Skin epidermis (tissue), 12 donors: ENCODE measurements around the gene UBE2B.
"Not testable (repeated sequence)": the region's sequence is repeated elsewhere in the genome, so short reads cannot be mapped to it uniquely, and the experiment has no call there.

Experiments
- H3K27ac ChIP-seq, 21 experiments: fragments of 200-600 bp; sonication (generic) in 11 of 21; one replicate each; pipeline ENCODE4 v1.5.0; 2020; ENCODE audit warnings: mild to moderate bottlenecking in 3 of 21, inconsistent platforms in 2 of 21, moderate library complexity in 2 of 21
- H3K4me3 ChIP-seq, 7 experiments: fragments of 200-600 bp; sonication (generic) in 2 of 7; one replicate each; pipeline ENCODE4 v1.5.0; 2020; ENCODE audit warnings: inconsistent platforms in 2 of 7, mild to moderate bottlenecking in 2 of 7, moderate library complexity in 1 of 7

The UBE2B gene

DNA sequence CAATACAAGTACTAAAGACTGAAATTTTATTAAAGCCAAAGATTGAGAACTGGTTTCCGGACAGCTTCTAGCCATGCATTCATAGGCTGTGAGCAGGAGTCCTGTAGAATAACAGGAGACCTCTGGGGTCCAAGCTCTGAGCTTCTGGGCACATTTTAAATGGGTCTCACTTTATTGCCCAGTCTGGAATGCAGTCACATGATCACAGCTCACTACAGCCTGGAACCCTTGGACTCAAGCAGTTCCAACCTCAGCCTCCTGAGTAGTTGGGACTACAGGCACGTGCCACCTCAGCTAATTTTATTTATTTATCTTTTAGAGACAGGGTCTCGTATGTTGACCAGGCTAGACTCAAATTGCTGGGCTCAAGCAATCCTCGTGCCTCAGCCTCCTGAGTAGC, 24.9 kb downstream of the UBE2B start:
- H3K4me3 ChIP-seq: no peak overlapping the region
- H3K27ac ChIP-seq: no peak overlapping the region

DNA sequence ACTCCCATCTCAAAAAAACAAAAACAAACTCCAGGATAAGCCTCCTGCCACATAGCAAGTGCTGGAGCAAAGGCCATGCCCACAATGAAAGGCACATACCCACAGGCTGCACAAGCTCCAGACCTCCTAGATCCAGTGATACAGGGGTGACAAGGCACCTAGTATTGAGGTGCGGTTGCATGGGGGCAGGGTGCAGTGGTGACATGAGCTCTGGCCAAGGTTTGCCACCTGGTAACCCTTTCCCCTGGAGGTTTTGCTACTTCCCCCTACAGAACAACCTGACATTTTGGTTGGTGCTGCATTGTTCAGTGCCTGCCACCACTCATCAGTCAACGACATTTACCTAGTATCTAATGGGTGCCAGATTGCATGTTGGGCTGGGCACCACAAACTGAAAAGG, 25.8 kb downstream of the UBE2B start:
- Histone ChIP-seq H3K27ac (no peak overlapping the region), H3K4me3 (no peak overlapping the region)

DNA sequence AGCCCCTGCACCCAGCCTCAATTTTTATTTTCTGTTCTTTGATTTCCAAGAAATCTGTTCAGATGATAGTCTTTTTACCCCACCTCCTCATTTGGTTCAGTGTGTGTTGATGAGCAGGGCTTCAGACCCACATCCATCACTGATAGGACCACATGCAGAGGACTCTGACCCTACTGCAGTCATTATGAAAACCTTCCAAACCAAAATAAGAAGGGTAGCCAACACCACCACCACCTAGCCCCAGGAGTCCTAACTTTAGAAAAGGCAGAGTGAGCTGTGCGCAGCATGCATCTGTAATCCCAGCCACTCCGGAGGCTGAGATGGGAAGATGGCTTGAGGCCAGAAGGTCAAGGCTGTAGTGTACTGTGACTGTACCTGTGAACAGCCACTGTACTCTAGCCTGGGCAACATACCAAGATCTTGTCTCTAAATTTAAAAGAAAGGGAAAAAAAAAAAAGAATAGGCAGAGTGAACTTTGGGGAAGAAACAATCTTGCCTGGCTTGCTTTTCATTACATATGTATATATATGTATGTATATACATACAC, 27.3 kb downstream of the UBE2B start:
- Histone ChIP-seq H3K4me3 (no peak overlapping the region), H3K27ac (no peak overlapping the region)

DNA sequence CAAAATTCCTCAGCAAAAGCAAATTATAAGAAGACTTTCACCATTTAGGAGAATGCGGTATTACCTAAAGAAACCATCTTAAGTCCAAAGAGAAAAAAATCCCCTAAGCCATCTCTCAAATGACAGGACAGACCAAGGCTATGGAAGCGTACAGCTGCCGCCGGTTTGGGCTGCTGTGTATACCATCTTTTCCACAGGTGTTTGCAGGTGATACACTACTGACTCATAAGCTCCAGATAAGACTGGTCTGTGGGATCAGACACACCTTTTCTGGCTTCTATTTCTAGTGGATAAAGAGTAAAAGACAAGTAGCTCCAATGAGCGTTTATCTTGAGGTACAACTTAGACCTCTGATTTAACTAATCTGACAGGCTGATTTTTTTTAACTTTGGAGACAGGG, 32.6 kb downstream of the UBE2B start:
- no peak overlapping the region for H3K4me3 ChIP-seq
- no peak overlapping the region for H3K27ac ChIP-seq

DNA sequence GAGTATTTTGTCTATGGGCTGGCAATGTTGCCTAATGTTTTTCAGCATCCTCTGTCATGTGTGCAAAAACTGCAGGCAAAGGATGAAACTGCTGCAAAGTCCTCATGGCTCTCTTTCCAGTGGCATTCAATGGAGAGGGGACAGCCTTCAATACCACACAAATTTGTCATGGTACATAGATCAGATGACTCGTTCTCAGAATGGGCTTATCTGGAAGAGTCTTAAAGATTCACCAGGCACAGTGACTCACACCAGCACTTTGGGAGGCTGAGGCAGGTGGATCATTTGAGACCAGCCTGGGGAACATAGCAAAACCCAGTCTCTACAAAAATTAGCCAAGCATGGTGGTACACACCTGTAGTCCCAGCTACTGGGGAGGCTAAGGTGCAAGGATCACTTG, 35.0 kb downstream of the UBE2B start:
- Histone ChIP-seq H3K4me3 (no peak overlapping the region), H3K27ac (no peak overlapping the region)

DNA sequence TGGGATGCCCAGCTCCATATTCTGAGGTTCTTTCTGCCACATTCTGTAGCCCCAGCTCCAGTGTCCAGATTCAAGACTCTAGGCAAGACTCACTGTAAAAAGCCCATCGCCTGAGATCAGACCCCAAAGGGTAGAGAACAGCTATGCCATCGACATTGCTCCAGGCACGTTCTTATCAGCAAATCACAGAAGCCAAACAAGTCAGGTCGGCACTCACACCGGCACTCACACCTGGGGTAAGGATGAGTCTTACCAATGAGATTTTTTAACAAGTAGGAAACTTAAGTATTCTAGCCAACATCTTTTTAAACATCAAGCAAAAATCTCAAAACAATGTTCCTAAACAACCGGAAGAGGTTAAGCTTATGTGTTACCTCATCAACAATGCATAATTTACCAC, 38.0 kb downstream of the UBE2B start:
- no peak overlapping the region for H3K4me3 ChIP-seq

DNA sequence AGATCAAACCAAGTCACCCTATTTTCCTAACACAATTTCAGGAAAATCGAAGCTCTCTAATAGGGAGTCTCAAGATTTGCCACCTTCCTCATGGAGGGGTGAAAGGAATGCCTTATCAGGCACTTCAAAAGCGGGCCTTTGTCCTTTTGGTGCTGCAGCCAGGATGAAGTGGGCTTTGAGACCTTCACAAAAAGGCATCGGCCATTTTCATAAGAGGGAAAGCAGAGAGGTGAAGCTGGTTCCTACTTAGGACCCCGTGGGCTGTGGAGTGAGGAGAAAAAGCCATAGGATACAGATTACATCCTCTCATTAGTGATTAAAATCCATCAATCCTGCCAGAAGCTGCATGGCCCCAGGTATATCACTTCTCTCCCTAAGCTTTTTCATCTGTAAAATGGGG, 39.5 kb downstream of the UBE2B start:
- Histone ChIP-seq H3K27ac (peak overlapping the region in 5 of 21 experiments; percentile 83 to 87 (median 86)), H3K4me3 (peak overlapping the region; percentile 52 to 97 (median 83))

More for the DNA sequence above, 38.0 kb downstream of the UBE2B start:
- H3K27ac ChIP-seq: peak overlapping the region in 1 of 21 experiments; percentile 4

DNA sequence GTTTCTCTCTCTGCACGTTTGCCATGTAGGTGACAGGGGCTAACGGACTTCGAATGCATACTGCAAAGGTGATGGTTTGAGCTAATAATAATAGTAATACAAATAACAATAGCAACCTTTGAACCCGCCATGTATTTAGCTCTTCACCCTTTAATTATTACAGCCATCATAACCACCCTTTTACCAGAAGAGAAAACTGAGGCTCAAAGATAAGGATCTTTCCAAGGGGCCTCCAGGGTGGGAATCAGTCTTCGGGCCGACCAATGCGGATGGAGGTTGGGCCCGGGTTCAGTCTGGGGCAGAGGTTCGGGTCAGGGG, 39.8 kb downstream of the UBE2B start:
- peak overlapping the region in 19 of 21 experiments; percentile 69 to 93 (median 86) for H3K27ac ChIP-seq
- peak overlapping the region; percentile 52 to 97 (median 83) for H3K4me3 ChIP-seq

DNA sequence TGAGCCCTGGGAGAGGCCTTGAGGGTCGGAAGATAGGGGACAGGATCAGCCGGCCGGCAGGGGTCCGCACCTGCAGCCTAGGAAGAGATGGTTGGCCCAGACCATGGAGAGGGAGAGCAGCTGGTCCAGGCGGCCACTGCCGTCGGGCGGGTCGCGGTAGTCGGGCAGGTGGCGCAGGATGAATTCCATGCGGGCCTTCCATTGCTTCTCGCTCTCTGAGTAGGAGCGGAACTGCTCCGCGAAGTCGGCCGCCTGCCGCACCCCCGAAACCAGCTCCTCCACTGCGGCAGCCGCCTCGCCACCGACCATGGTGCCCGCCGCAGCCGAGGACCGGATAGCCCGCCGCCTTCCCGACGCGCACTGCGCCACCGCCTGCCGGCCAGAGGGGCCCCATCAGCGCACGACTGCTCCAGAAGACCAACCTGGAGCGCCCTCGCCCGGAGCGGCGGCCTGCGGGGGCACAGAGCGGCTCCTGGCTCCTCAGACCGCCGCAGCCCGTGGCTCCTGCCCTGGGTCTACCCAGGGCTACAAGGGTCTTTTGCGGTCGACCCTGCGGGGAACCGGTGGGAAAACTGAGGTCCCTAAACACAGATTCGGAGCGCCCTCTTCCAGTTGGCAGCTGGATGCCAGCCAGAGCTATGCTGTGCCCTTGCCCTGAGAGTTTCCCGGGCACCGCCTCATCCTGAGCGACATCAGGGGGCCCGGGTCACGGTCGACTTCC, 40.3 kb downstream of the UBE2B start, which contains the start of gene CDKN2AIPNL:
Gene CDKN2AIPNL (minus strand): TSS at position 336 of the 721 bp plus-strand sequence. CDS start 27 bp downstream, at position 309.
- H3K27ac ChIP-seq: peak within 1 kb of the TSS; percentile 42 to 93 (median 86)
- H3K4me3 ChIP-seq: peak within 1 kb of the TSS; percentile 52 to 97 (median 83)

DNA sequence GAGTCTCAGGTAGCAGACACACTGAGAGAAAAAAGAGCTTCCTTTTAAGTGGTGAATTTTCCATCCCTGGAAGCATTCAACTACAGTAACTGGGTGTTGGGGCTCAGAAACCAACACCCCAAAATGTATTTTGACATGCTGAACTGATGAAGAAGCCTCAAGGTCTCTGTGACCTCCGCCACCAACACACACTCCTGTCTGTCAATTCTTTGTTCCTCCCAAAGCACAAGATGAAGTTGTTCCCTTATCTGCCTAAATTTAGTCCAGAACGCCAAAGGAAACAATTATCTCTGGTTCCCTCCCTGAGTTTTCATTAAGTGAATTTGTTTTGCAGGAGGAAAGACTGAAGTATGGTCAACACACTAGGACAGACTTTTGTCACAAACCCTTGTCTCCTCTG, 41.7 kb downstream of the UBE2B start:
- Histone ChIP-seq H3K4me3 (no peak overlapping the region), H3K27ac (no peak overlapping the region)

DNA sequence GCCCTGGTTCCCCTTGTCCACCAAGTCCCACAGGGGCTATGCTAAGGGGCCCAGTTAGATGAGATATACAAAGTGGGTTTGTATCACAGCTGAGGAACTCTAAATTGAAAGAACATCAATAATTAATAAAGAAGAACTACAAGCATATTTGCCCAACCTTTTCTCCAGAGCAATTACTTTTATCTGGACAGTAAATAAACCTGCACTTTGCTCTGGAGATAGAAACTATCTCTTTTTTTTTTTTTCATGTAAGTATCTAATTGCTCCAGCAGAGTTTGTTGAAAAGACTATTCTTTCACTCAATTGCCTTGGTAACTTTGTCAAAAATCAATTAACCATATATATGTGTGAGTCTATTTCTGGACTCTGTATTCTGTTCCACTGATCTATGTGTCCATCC, 46.3 kb downstream of the UBE2B start:
- Histone ChIP-seq H3K4me3 (no peak overlapping the region), H3K27ac (no peak overlapping the region)

DNA sequence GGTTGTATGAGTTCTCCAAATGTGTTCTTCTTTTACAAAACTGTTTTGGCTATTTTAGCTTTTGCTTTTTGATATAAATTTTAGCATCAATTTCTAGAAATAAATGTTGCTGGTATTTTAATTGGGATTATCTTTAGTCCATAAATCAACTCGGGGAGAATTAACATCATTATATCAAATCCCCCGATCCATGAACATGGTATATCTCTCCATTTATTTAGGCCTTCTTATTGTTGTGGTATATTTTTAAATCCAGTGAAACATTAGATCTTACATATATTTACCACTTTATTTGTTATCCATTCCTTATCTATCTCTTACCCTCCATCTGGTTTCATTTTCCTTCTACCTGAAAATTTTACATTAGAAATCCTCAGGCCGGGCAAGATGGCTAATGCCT, 47.6 kb downstream of the UBE2B start:
- H3K4me3 ChIP-seq: no peak overlapping the region

DNA sequence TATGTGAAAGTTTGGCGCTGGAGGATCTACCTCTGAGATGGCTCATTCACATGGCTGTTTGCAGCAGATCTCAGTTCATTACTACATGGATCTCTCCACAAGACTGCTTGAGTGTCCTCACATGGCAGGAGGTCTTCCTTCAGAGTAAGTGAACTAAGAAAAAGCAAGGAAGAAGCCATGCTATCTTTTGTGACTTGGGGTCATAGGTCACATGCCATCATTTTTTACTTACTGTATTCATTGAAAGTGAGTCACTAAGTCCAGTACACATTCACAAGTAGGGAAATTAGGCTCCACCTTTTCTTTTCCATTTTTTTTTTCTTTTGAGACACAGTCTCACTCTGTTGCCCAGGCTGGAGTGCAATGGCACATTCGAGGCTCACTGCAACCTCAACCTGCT, 49.0 kb downstream of the UBE2B start:
- Histone ChIP-seq H3K4me3 (no peak overlapping the region), H3K27ac (no peak overlapping the region)

More for the DNA sequence above, 47.6 kb downstream of the UBE2B start:
- H3K27ac ChIP-seq: no peak overlapping the region

DNA sequence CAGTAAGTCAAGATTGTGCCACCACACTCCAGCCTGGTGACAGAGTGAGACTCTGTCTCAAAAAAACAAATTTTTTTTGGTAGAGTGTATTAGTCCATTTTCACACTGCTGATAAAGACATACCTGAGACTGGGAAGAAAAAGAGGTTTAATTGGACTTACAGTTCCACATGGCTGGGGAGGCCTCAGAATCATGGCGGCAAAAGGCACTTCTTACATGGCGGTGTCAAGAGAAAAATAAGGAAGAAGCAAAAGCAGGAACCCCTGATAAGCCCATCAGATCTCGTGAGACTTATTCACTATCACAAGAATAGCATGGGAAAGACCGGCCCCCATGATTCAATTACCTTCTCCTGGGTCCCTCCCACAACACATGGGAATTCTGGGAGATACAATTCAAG, 49.7 kb downstream of the UBE2B start:
- not testable (repeated sequence) for H3K4me3 ChIP-seq, H3K27ac ChIP-seq

DNA sequence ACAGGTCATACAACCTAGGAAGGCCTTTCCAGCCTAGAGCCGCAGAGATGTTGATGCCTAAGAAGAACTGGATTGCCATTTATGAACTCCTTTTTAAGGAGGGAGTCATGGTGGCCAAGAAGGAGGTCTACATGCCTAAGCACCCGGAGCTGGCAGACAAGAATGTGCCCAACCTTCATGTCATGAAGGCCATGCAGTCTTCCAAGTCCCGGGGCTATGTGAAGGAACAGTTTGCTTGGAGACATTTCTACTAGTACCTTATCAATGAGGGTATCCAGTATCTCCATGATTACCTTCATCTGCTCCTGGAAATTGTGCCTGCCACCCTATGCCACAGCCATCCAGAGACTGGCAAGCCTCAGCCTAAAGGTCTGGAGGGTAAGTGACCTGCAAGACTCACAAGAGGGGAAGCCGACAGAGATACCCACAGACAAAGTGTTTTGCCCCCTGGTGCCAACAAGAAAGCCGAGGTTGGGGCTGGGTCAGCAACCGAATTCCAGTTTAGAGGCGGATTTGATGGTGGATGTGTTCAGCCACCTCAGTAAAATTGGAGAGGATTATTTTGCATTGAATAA, 51.5 kb downstream of the UBE2B start:
- H3K27ac ChIP-seq: no peak overlapping the region

DNA sequence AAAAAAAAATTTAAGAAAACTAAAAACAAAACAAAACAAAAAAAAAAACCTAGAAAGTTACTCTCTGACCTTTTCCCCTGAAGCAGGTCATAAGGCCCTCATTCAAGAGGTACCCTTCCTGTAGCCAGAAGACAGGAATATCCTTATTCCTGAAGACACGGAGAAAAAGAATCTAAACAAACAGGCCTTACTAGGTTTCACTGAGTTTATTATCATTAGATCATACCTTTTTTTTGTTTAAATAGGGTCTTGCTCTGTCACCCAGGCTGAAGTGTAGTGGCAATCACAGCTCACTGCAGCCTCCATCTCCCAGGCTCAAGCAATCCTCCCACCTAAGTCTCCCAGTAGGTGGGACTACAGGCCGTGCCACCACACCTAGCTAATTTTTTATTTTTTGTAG, 52.0 kb downstream of the UBE2B start:
- no peak overlapping the region for H3K4me3 ChIP-seq
- no peak overlapping the region for H3K27ac ChIP-seq

More for the DNA sequence above, 51.5 kb downstream of the UBE2B start:
- H3K4me3 ChIP-seq: no peak overlapping the region

DNA sequence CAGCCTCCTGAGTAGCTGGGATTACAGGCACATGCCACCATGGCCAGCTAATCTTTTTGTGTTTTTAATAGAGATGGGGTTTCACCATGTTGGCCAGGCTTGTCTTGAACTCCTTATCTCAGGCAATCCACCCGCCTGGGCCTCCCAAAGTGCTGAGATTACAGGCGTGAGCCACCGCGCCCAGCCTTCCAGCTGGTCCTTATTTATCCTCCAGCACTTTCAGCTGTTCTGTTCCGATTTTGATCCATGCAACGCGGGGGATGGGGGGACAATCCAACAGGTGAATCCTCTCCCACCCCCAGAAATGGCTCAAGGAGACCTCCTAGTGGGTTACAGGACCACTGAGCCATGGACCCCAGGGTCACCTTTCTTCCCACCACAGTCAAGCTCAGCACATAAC, 55.0 kb downstream of the UBE2B start:
- Histone ChIP-seq H3K27ac (no peak overlapping the region), H3K4me3 (no peak overlapping the region)

DNA sequence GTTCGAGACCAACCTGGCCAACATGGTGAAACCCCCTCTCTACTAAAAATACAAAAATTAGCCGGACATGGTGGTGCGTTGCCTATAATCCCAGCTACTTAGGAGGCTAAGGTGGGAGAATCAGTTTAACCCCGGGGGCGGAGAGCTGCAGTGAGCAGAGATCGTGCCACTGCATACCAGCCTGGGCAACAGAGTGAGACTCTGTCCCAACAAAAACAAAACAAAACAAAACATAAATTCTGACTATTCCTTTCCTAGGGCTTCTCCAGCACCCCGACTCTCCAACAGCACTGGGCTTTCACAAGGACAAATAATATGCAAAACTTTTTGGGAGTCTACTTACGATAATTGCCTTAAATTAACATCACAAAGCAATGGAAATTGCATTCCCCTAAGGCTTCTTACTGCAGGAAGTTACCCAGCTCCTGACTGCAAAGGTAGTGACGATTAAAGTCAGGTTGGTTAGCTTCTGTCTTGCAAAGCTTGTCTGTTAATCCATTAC, 56.2 kb downstream of the UBE2B start:
- H3K4me3 ChIP-seq: no peak overlapping the region
- H3K27ac ChIP-seq: no peak overlapping the region

DNA sequence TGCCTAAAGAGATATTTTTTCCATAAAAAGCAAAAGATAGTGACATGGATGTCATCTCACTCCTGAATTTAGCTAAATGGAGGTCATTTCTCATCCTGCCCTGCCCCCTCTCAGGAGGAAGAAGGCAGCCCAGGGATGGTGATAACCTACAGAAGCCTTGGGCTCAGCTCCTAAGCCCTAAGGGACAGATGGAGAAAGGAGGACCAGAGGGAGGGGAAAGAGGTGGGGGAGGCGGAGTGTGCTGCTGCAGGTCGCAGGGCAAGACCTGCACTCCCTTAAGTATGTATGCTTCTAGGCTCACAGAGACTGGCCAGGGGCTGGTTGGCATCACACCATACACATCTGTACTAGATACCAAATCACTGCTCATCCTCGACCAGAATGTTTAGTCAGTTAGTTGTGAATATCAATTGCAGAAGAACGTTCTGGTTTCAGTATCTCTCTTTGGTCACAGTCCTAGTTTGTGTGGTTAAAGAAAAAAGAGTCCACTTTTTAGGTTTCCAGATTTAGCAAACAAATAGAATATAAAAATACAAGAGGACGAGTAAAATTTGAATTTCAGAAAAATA, 58.7 kb downstream of the UBE2B start:
- H3K4me3 ChIP-seq: no peak overlapping the region
- no peak overlapping the region for H3K27ac ChIP-seq

DNA sequence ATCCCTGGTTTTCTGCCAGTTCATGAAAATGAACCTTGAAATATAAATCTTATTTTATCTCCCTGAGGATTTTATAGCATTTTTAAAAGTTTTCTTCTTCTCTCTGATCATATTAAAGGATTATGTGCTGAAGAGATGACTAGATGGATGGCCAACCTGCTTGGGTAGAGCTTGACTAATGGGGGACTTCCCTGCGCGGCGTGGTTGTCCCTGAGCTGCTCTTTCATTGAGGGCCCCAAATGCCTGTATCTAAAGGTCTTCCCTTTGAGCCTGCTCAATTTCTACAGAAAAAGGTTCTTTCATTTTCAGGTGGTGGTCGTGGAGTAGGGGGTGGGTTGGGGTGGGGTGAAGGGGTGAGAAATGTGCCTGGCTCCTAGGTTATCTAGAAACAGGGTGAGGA, 60.8 kb downstream of the UBE2B start:
- no peak overlapping the region for H3K4me3 ChIP-seq
- no peak overlapping the region for H3K27ac ChIP-seq
